Activated CD4-positive, alpha-beta memory T cell treated with anti-CD3 and anti-CD28 coated beads, Interleukin-2, amount 10 ng/mL, durations not matched to agents 7 days and 5 days (primary cell): Measurements from ENCODE around the gene RGP1. TPM values are rescaled to one million over a fixed set of nuclear protein-coding genes. Genes with fewer than 3 reads are reported as not detected.

Experiments
- CTCF ChIA-PET: fragments of 350-600 bp; sonication (Branson Sonifier 250); formaldehyde crosslinking; loops from one replicate; lab custom pipeline; 2021; ENCODE audit warnings: antibody characterized with exemption, inconsistent platforms; lab: Charles Lee
- POLR2A ChIA-PET: fragments of 350-600 bp; sonication (Branson Sonifier 250); formaldehyde crosslinking; loops from one replicate; lab custom pipeline; 2021; ENCODE audit warnings: antibody characterized with exemption; lab: Charles Lee
- DNase-seq: peaks from one replicate; pipeline ENCODE4 v3.0.0-alpha.2; 2020
- H3K27ac Mint-ChIP-seq: one replicate; pipeline ENCODE4 v1.8.0; 2021; ENCODE audit warnings: mild to moderate bottlenecking, mixed read lengths
- H3K27me3 Mint-ChIP-seq: one replicate; pipeline ENCODE4 v1.8.0; 2021; ENCODE audit warnings: mixed read lengths
- H3K36me3 Mint-ChIP-seq: one replicate; pipeline ENCODE4 v1.8.0; 2021; ENCODE audit warnings: low read depth, mixed read lengths
- H3K4me1 Mint-ChIP-seq: one replicate; pipeline ENCODE4 v1.8.0; 2021; ENCODE audit warnings: mixed read lengths
- H3K4me3 Mint-ChIP-seq: one replicate; pipeline ENCODE4 v1.8.0; 2021; ENCODE audit warnings: mild to moderate bottlenecking, mixed read lengths
- H3K9me3 Mint-ChIP-seq: one replicate; pipeline ENCODE4 v1.8.0; 2021; ENCODE audit warnings: mixed read lengths
- total RNA-seq, 2 experiments: library from RNA; stranded (reverse); gene quantifications; one replicate each; pipeline ENCODE4 v1.2.3, GENCODE V29; 2021

Gene RGP1
- total RNA-seq, 2 experiments from 2014 or later: 29.1 to 29.5 TPM

GRCh38 chr9:35778496-35778895 is 29.4 kb downstream of the RGP1 start:
- DNase-seq: no peak
- Mint-ChIP-seq H3K9me3 (no peaks in the 10 kb centered on the region), H3K27me3 (no peaks in the 10 kb centered on the region), H3K27ac (no peak overlapping the region), H3K4me1 (no peaks in the 10 kb centered on the region), H3K36me3 (peaks cover 9% of the 10 kb centered on the region), H3K4me3 (no peak overlapping the region)
- CTCF ChIA-PET: interaction anchor here (0.8 to 2.2 kb wide), 7 partner anchors 12 to 176 kb away, joined by 3 to 8 read pairs (median 4); no protein-coding TSS in a partner anchor
- POLR2A ChIA-PET: no interaction called here

- H3K27ac Mint-ChIP-seq: no peak overlapping the region
- POLR2A ChIA-PET: interaction anchor here (1.1 kb wide), 1 partner anchor 25 kb away, joined by 3 read pairs; no protein-coding TSS in a partner anchor
These were observed 32.0 kb downstream of the RGP1 start for GRCh38 chr9:35781066-35781465.

GRCh38 chr9:35783418-35783817 is 34.3 kb downstream of the RGP1 start:
- ChIA-PET CTCF (interaction anchor here (1.9 kb wide), 1 partner anchor 48 kb away, joined by 5 read pairs; no protein-coding TSS in a partner anchor), POLR2A (no interaction called here)
- Mint-ChIP-seq H3K27ac (no peak overlapping the region), H3K4me3 (no peak overlapping the region), H3K27me3 (no peaks in the 10 kb centered on the region), H3K36me3 (peaks cover 27% of the 10 kb centered on the region), H3K9me3 (no peaks in the 10 kb centered on the region), H3K4me1 (no peaks in the 10 kb centered on the region)
- no peak for DNase-seq

More at GRCh38 chr9:35781066-35781465, 32.0 kb downstream of the RGP1 start:
- Mint-ChIP-seq H3K4me1 (no peaks in the 10 kb centered on the region), H3K9me3 (no peaks in the 10 kb centered on the region), H3K4me3 (no peak overlapping the region), H3K27me3 (no peaks in the 10 kb centered on the region), H3K36me3 (peaks cover 21% of the 10 kb centered on the region)
- no peak for DNase-seq
- CTCF ChIA-PET: interaction anchor here (1.5 to 1.6 kb wide), 2 partner anchors 9 to 121 kb away, joined by 4 to 5 read pairs; no protein-coding TSS in a partner anchor

- H3K4me1 Mint-ChIP-seq: peaks cover 6% of the 10 kb centered on the region
- POLR2A ChIA-PET: interaction anchor here (0.7 to 1.3 kb wide), 5 partner anchors 17 to 400 kb away, joined by 3 to 4 read pairs (median 3); partner anchors contain the start of gene HINT2
- CTCF ChIA-PET: interaction anchor here (0.6 to 3.7 kb wide), 22 partner anchors 9 to 186 kb away, joined by 3 to 54 read pairs (median 6); partner anchors contain the start of genes CREB3, FAM221B, HINT2 and SPAG8
- no peak overlapping the region for H3K4me3 Mint-ChIP-seq
- H3K27me3 Mint-ChIP-seq: no peaks in the 10 kb centered on the region
- no peak for DNase-seq
- no peaks in the 10 kb centered on the region for H3K9me3 Mint-ChIP-seq
- H3K36me3 Mint-ChIP-seq: peaks cover 11% of the 10 kb centered on the region
- H3K27ac Mint-ChIP-seq: no peak overlapping the region
These were observed 40.5 kb downstream of the RGP1 start for GRCh38 chr9:35789541-35789940.

GRCh38 chr9:35790025-35790384 is 40.9 kb downstream of the RGP1 start:
- no peaks in the 10 kb centered on the region for H3K27me3 Mint-ChIP-seq
- CTCF ChIA-PET: interaction anchor here (0.6 to 3.7 kb wide), 25 partner anchors 10 to 186 kb away, joined by 3 to 54 read pairs (median 4); partner anchors contain the start of genes ARHGEF39, CREB3, FAM221B and HINT2
- POLR2A ChIA-PET: interaction anchor here (0.8 to 1.3 kb wide), 6 partner anchors 17 to 399 kb away, joined by 3 to 4 read pairs (median 3); no protein-coding TSS in a partner anchor
- DNase-seq: no peak
- H3K9me3 Mint-ChIP-seq: no peaks in the 10 kb centered on the region
- no peak overlapping the region for H3K27ac Mint-ChIP-seq
- H3K4me1 Mint-ChIP-seq: peaks cover 9% of the 10 kb centered on the region
- H3K4me3 Mint-ChIP-seq: no peak overlapping the region
- peaks cover 11% of the 10 kb centered on the region for H3K36me3 Mint-ChIP-seq

GRCh38 chr9:35790385-35791296 is 41.6 kb downstream of the RGP1 start:
- POLR2A ChIA-PET: interaction anchor here (0.8 to 1.3 kb wide), 6 partner anchors 16 to 399 kb away, joined by 3 to 4 read pairs (median 3); no protein-coding TSS in a partner anchor
- no peaks in the 10 kb centered on the region for H3K27me3 Mint-ChIP-seq

GRCh38 chr9:35791297-35791921 is 42.3 kb downstream of the RGP1 start, which contains the start of gene NPR2:
Gene NPR2 (plus strand): TSS chr9:35791591. CDS start chr9:35792409, 818 bp downstream.
- Mint-ChIP-seq H3K27ac (no peak within 1 kb of the TSS), H3K4me3 (no peak within 1 kb of the TSS), H3K27me3 (no peaks in the 10 kb centered on the region), H3K36me3 (peaks cover 3% of the 10 kb centered on the region), H3K4me1 (peaks cover 16% of the 10 kb centered on the region), H3K9me3 (no peaks in the 10 kb centered on the region)
- CTCF ChIA-PET: no interaction called here
- POLR2A ChIA-PET: no interaction called here
- no peak for DNase-seq

More at GRCh38 chr9:35790385-35791296, 41.6 kb downstream of the RGP1 start:
- Mint-ChIP-seq H3K27ac (no peak overlapping the region), H3K9me3 (no peaks in the 10 kb centered on the region), H3K4me1 (peaks cover 14% of the 10 kb centered on the region), H3K4me3 (no peak overlapping the region), H3K36me3 (peaks cover 9% of the 10 kb centered on the region)
- peak; percentile 59 for DNase-seq
- CTCF ChIA-PET: interaction anchor here (0.6 to 3.7 kb wide), 26 partner anchors 10 to 187 kb away, joined by 3 to 54 read pairs (median 5); partner anchors contain the start of genes ARHGEF39, CREB3, FAM221B and HINT2

GRCh38 chr9:35792024-35792813 is 43.1 kb downstream of the RGP1 start:
- CTCF ChIA-PET: interaction anchor here (0.7 to 1.6 kb wide), 3 partner anchors 31 to 90 kb away, joined by 3 to 4 read pairs (median 4); no protein-coding TSS in a partner anchor

GRCh38 chr9:35792826-35793225 is 43.7 kb downstream of the RGP1 start:
- no peaks in the 10 kb centered on the region for H3K9me3 Mint-ChIP-seq

More at GRCh38 chr9:35792024-35792813, 43.1 kb downstream of the RGP1 start:
- DNase-seq: no peak
- peaks cover 20% of the 10 kb centered on the region for H3K4me1 Mint-ChIP-seq
- no peak overlapping the region for H3K4me3 Mint-ChIP-seq
- POLR2A ChIA-PET: no interaction called here
- H3K9me3 Mint-ChIP-seq: no peaks in the 10 kb centered on the region
- no peak overlapping the region for H3K27ac Mint-ChIP-seq
- H3K27me3 Mint-ChIP-seq: no peaks in the 10 kb centered on the region
- H3K36me3 Mint-ChIP-seq: no peaks in the 10 kb centered on the region

GRCh38 chr9:35793461-35793860 is 44.4 kb downstream of the RGP1 start:
- ChIA-PET CTCF (interaction anchor here (1.0 to 1.6 kb wide), 2 partner anchors 32 to 89 kb away, joined by 4 read pairs; no protein-coding TSS in a partner anchor), POLR2A (no interaction called here)
- H3K27ac Mint-ChIP-seq: peak overlapping the region; percentile 19
- H3K27me3 Mint-ChIP-seq: no peaks in the 10 kb centered on the region
- peaks cover 26% of the 10 kb centered on the region for H3K4me1 Mint-ChIP-seq
- H3K4me3 Mint-ChIP-seq: no peak overlapping the region
- H3K9me3 Mint-ChIP-seq: no peaks in the 10 kb centered on the region
- no peaks in the 10 kb centered on the region for H3K36me3 Mint-ChIP-seq
- DNase-seq: no peak

More at GRCh38 chr9:35792826-35793225, 43.7 kb downstream of the RGP1 start:
- H3K27ac Mint-ChIP-seq: no peak overlapping the region
- no peak for DNase-seq
- no peaks in the 10 kb centered on the region for H3K36me3 Mint-ChIP-seq
- H3K27me3 Mint-ChIP-seq: no peaks in the 10 kb centered on the region
- H3K4me3 Mint-ChIP-seq: no peak overlapping the region
- ChIA-PET CTCF (interaction anchor here (0.7 to 1.6 kb wide), 3 partner anchors 31 to 89 kb away, joined by 3 to 4 read pairs (median 4); no protein-coding TSS in a partner anchor), POLR2A (no interaction called here)
- peaks cover 23% of the 10 kb centered on the region for H3K4me1 Mint-ChIP-seq

- Mint-ChIP-seq H3K4me3 (no peak overlapping the region), H3K36me3 (peaks cover 4% of the 10 kb centered on the region), H3K27ac (no peak overlapping the region), H3K9me3 (no peaks in the 10 kb centered on the region), H3K4me1 (peaks cover 34% of the 10 kb centered on the region), H3K27me3 (no peaks in the 10 kb centered on the region)
- no peak for DNase-seq
- CTCF ChIA-PET: no interaction called here
- POLR2A ChIA-PET: no interaction called here
These were observed 46.6 kb downstream of the RGP1 start for GRCh38 chr9:35795695-35796094.
